Dermis blood vessel endothelial cell (primary cell): Measurements from ENCODE around the gene C9orf43. TPM values are rescaled to one million over a fixed set of nuclear protein-coding genes. Genes with fewer than 3 reads are reported as not detected.
"Not testable (repeated sequence)": the region's sequence is repeated elsewhere in the genome, so short reads cannot be mapped to it uniquely, and the experiment has no call there.

Experiments used
- DNase-seq: peaks from one replicate; pipeline ENCODE4 v3.0.0; 2010
- total RNA-seq: library from RNA; depleted of rRNA; stranded (reverse); fragments of >200 nt; gene quantifications from 2 replicates; pipeline ENCODE4 v1.2.3, GENCODE V29; 2014

The C9orf43 gene
- total RNA-seq, result 0.23 TPM in 1 of 2 replicates, not detected in the other

- DNase-seq, result peak; percentile 98
Observed at GRCh38 chr9:113410207-113410864, at the start of gene C9orf43, which contains the start of gene POLE3. TSS of gene C9orf43 (plus strand) at chr9:113410747. CDS start at chr9:113413494, 2,747 bp downstream. TSS of gene POLE3 (minus strand) at chr9:113410675. CDS start at chr9:113410293, 382 bp downstream.

GRCh38 chr9:113361304-113362018, 49.1 kb upstream of the C9orf43 start:
- peak; percentile 43 for DNase-seq

- no peak for DNase-seq
Observed at GRCh38 chr9:113363336-113363735, 47.2 kb upstream of the C9orf43 start.

- DNase-seq, result no peak
Observed at GRCh38 chr9:113364951-113365350, 45.6 kb upstream of the C9orf43 start.

GRCh38 chr9:113365652-113366051, 44.9 kb upstream of the C9orf43 start:
- DNase-seq, result not testable (repeated sequence)

GRCh38 chr9:113368348-113368981, 42.1 kb upstream of the C9orf43 start:
- no peak for DNase-seq

- no peak for DNase-seq
Observed at GRCh38 chr9:113368982-113369854, 41.3 kb upstream of the C9orf43 start.

- no peak for DNase-seq
Observed at GRCh38 chr9:113369855-113370140, 40.7 kb upstream of the C9orf43 start.

GRCh38 chr9:113370806-113371325, 39.7 kb upstream of the C9orf43 start:
- no peak for DNase-seq

- DNase-seq, result no peak
Observed at GRCh38 chr9:113372059-113372458, 38.5 kb upstream of the C9orf43 start.

- DNase-seq, result no peak
Observed at GRCh38 chr9:113373256-113373655, 37.3 kb upstream of the C9orf43 start.

- DNase-seq, result no peak
Observed at GRCh38 chr9:113373676-113374392, 36.7 kb upstream of the C9orf43 start.

- no peak for DNase-seq
Observed at GRCh38 chr9:113375057-113376023, 35.2 kb upstream of the C9orf43 start.

- DNase-seq, result peak; percentile 71
Observed at GRCh38 chr9:113376634-113377567, 33.6 kb upstream of the C9orf43 start, which contains the start of gene HDHD3. TSS of gene HDHD3 (minus strand) at chr9:113376986. CDS start at chr9:113374354, 2,632 bp downstream.

- not testable (repeated sequence) for DNase-seq
Observed at GRCh38 chr9:113379094-113379828, 31.3 kb upstream of the C9orf43 start.

- not testable (repeated sequence) for DNase-seq
Observed at GRCh38 chr9:113379829-113380210, 30.7 kb upstream of the C9orf43 start.

- no peak for DNase-seq
Observed at GRCh38 chr9:113380869-113381378, 29.6 kb upstream of the C9orf43 start.

- DNase-seq, result not testable (repeated sequence)
Observed at GRCh38 chr9:113381441-113381840, 29.1 kb upstream of the C9orf43 start.
